DND-41 (cell line): Measurements from ENCODE around the gene LAMC3.

Experiments
- EZH2 ChIP-seq: IDR thresholded peaks from 3 replicates; pipeline ENCODE4 v1.6.1; 2012; ENCODE audit warnings: borderline replicate concordance, low read depth, mild to moderate bottlenecking, moderate library complexity, low read length, inconsistent platforms; ENCODE audit not compliant: severe bottlenecking
- TF ChIP-seq, protein P1 (sequence below): IDR thresholded peaks from 2 replicates; pipeline ENCODE4 v1.5.1; 2012; ENCODE audit warnings: borderline replicate concordance, low read length, moderate library complexity, mild to moderate bottlenecking; ENCODE audit not compliant: poor library complexity, severe bottlenecking; ENCODE audit errors: extremely low read depth

DNA sequence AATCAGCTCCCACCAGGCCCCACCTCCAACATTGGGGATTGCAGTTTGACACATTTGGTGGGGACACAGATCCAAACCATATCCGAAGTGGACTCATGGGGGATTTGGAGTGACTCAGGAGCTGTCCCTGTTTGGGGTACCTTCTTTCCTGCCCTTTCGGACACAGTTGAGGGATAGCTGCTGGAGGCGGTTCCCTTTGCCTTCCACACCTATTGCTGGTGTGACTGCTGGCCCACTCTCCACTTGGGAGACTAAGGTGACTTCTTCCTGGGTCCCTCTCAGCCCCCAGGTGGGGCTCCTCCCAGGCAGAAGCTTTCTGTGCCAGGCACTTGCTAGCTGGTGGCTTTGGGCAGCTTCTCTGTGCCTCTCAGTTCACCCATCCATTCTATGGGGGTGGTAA is 26.6 kb downstream of the LAMC3 start:
- TF ChIP-seq, protein P1, sequence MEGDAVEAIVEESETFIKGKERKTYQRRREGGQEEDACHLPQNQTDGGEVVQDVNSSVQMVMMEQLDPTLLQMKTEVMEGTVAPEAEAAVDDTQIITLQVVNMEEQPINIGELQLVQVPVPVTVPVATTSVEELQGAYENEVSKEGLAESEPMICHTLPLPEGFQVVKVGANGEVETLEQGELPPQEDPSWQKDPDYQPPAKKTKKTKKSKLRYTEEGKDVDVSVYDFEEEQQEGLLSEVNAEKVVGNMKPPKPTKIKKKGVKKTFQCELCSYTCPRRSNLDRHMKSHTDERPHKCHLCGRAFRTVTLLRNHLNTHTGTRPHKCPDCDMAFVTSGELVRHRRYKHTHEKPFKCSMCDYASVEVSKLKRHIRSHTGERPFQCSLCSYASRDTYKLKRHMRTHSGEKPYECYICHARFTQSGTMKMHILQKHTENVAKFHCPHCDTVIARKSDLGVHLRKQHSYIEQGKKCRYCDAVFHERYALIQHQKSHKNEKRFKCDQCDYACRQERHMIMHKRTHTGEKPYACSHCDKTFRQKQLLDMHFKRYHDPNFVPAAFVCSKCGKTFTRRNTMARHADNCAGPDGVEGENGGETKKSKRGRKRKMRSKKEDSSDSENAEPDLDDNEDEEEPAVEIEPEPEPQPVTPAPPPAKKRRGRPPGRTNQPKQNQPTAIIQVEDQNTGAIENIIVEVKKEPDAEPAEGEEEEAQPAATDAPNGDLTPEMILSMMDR: no peak
- TF ChIP-seq EZH2: no peak
